Thyroid gland (tissue), 4 donors: ENCODE measurements around the gene SLC25A17.
"Not testable (repeated sequence)": the region's sequence is repeated elsewhere in the genome, so short reads cannot be mapped to it uniquely, and the experiment has no call there.

Source experiments
- CTCF ChIP-seq, 6 experiments: fragments of 200-600 bp in 3 of 6; fragments of 450-650 bp in 3 of 6; sonication (generic) in 3 of 6; IDR thresholded peaks; one replicate each; pipeline ENCODE4 v1.5.1; 2016 to 2019; ENCODE audit warnings: antibody characterized with exemption in 6 of 6, mild to moderate bottlenecking in 2 of 6, inconsistent platforms in 1 of 6, moderate library complexity in 1 of 6
- POLR2A ChIP-seq, 2 donors: fragments of 450-650 bp; IDR thresholded peaks; one replicate each; pipeline ENCODE4 v1.6.1; 2017; ENCODE audit warnings: antibody characterized with exemption in 2 of 2, mild to moderate bottlenecking in 2 of 2, moderate library complexity in 1 of 2

GRCh38 chr22:40868379-40868778, 49.2 kb upstream of the SLC25A17 start:
- TF ChIP-seq POLR2A, CTCF (IDR thresholded peaks at IDR 0.05): not testable (repeated sequence)
